Esophagus (tissue), 2 donors: Measurements from ENCODE around the gene MYMX. TPM values are rescaled to one million over a fixed set of nuclear protein-coding genes. Genes with fewer than 3 reads are reported as not detected.
A peak's percentile ranks its signal among the peaks of the same experiment; 100 is the strongest.

ENCODE experiments used
- H3K27ac ChIP-seq, 2 donors: one replicate each; pipeline ENCODE4 v1.5.1; 2013; ENCODE audit warnings: low read depth in 2 of 2, mild to moderate bottlenecking in 2 of 2, inconsistent platforms in 1 of 2, low read length in 1 of 2, moderate library complexity in 1 of 2
- H3K27me3 ChIP-seq, 2 donors: one replicate each; pipeline ENCODE4 v1.6.1; 2013; ENCODE audit warnings: low read length in 2 of 2, control low read depth in 1 of 2, mild to moderate bottlenecking in 1 of 2; ENCODE audit not compliant: insufficient read depth in 2 of 2, control insufficient read depth in 1 of 2
- H3K36me3 ChIP-seq, 2 donors: one replicate each; pipeline ENCODE4 v1.6.1; 2013; ENCODE audit warnings: low read length in 1 of 2; ENCODE audit not compliant: control insufficient read depth in 2 of 2, insufficient read depth in 2 of 2
- H3K4me1 ChIP-seq, 2 donors: one replicate each; pipeline ENCODE4 v1.6.1; 2013; ENCODE audit warnings: low read length in 1 of 2; ENCODE audit not compliant: control insufficient read depth in 2 of 2, insufficient read depth in 2 of 2
- H3K4me3 ChIP-seq, 2 donors: one replicate each; pipeline ENCODE4 v1.5.1; 2013; ENCODE audit warnings: low read length in 2 of 2, mild to moderate bottlenecking in 2 of 2, low read depth in 1 of 2, moderate library complexity in 1 of 2
- H3K9me3 ChIP-seq, 2 donors: one replicate each; pipeline ENCODE4 v1.6.1; 2013; ENCODE audit warnings: mild to moderate bottlenecking in 2 of 2, low read depth in 1 of 2, low read length in 1 of 2, moderate library complexity in 1 of 2; ENCODE audit not compliant: control insufficient read depth in 2 of 2, insufficient read depth in 1 of 2
- WGBS, 2 donors: extraction: QIAGEN DNeasy Blood & Tissue Kit; methylation state at CpG; one replicate each; pipeline ENCODE4 v1.1.7; 2013; 5-methylcytosine and 5-hydroxymethylcytosine counted together
- polyA plus RNA-seq, 2 donors: library from polyadenylated mRNA; stranded (reverse); fragments of 200-250 nt; gene quantifications; one replicate each; pipeline ENCODE4 v1.2.3, GENCODE V29; 2013
- donor health status: healthy with polysubstance abuse.
- donor health status: Bipolar disorder and iron deficiency.

The MYMX gene
- polyA plus RNA-seq, 2 donors: 0.05 TPM; not detected in 1

DNA sequence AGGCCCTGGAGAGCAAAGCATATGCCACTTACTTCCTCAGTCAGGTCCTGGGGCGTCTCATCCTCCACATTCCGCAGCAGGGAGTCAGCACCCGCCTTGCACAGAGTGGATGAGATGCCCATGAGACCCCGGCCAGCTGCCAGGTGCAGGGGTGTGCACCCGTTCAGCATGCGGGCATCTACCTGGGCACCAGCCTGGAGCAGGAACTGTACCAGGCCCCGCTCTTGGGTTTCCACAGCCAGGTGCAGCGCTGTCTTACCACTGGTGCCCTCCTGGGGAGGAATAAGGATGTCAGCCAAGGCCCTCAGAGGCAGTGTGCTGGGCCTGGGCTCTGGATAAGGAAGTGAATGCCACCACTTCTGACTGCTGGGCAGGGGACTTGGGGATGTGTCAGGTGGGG is 43.3 kb downstream of the MYMX start:
- 91 to 95% methylated on average over 8 of the region's 8 CpGs for WGBS, 2 donors
- H3K4me1 ChIP-seq: peaks cover 7 to 28% of the 10 kb centered on the region in 2 donors
- H3K36me3 ChIP-seq: peaks cover 0 to 15% of the 10 kb centered on the region in 2 donors
- H3K27ac ChIP-seq: no peak overlapping the region
- H3K9me3 ChIP-seq: no peaks in the 10 kb centered on the region
- no peak overlapping the region for H3K4me3 ChIP-seq
- no peaks in the 10 kb centered on the region for H3K27me3 ChIP-seq

DNA sequence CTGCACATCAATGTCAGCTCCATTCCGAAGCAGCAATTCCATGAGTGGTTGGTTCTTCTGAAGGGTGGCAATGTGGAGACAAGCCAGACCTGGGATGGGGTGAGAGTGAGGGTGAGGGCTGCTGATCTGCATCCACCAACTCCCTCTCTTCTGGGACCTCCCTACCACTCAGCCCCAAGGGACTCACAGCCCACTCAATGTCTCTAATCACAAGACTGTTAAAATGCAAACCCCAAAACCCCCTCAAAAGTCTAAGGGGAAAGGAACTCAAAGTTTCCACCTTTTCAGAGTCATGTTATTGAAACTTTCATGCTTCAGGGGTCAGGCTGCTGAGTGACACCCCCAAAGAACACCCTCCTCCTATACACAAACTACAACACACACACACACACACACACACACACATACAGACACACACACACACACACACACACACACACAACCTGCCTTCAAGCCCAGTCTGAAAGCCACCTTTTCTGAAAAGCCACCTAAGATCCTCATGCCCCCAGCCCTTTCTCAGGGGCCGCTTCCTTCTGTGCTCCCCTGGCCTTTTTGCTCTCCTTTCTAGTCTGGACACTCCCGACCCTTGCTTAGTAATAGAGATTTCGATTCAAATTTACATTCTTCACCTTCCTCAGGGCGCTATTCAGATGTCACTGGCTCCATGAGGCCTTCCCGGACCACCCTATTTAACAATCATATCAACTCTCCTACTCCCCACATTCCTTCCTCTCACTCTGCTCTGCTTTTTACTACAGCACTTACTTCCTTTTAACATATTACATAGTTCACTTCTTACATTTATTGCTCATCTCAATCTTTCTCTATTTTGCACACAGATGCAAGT is 43.9 kb downstream of the MYMX start:
- H3K9me3 ChIP-seq: no peaks in the 10 kb centered on the region
- peaks cover 7 to 28% of the 10 kb centered on the region in 2 donors for H3K4me1 ChIP-seq
- no peak overlapping the region for H3K4me3 ChIP-seq
- H3K27ac ChIP-seq: no peak overlapping the region
- H3K36me3 ChIP-seq: peaks cover 0 to 12% of the 10 kb centered on the region in 2 donors
- no peaks in the 10 kb centered on the region for H3K27me3 ChIP-seq
- WGBS, 2 donors: 90 to 94% methylated on average over 6 of the region's 6 CpGs

DNA sequence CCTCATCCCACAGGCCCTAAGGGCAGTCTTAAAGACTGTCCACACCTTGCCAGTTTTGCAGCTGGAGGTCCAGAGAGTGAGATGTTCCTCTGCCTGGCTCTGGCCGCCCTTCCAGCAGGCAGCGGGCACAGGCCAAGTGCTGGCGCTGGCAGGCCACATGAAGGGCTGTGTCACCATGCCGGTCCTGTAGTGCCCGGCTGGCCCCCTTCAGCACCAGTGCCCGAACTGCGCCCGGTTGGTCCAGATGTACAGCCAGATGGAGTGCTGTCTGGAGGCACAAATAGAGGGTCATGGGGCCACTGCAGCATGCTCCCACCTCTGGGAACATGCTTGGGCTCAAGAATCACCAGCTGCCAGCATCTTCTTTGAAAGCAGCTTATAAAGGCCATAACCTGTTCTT is 44.9 kb downstream of the MYMX start:
- 93 to 97% methylated on average over 8 of the region's 8 CpGs for WGBS, 2 donors
- no peaks in the 10 kb centered on the region for H3K27me3 ChIP-seq
- peaks cover 7 to 24% of the 10 kb centered on the region in 2 donors for H3K4me1 ChIP-seq
- no peak overlapping the region for H3K27ac ChIP-seq
- H3K4me3 ChIP-seq: no peak overlapping the region
- H3K36me3 ChIP-seq: peaks cover 0 to 12% of the 10 kb centered on the region in 2 donors
- H3K9me3 ChIP-seq: no peaks in the 10 kb centered on the region

DNA sequence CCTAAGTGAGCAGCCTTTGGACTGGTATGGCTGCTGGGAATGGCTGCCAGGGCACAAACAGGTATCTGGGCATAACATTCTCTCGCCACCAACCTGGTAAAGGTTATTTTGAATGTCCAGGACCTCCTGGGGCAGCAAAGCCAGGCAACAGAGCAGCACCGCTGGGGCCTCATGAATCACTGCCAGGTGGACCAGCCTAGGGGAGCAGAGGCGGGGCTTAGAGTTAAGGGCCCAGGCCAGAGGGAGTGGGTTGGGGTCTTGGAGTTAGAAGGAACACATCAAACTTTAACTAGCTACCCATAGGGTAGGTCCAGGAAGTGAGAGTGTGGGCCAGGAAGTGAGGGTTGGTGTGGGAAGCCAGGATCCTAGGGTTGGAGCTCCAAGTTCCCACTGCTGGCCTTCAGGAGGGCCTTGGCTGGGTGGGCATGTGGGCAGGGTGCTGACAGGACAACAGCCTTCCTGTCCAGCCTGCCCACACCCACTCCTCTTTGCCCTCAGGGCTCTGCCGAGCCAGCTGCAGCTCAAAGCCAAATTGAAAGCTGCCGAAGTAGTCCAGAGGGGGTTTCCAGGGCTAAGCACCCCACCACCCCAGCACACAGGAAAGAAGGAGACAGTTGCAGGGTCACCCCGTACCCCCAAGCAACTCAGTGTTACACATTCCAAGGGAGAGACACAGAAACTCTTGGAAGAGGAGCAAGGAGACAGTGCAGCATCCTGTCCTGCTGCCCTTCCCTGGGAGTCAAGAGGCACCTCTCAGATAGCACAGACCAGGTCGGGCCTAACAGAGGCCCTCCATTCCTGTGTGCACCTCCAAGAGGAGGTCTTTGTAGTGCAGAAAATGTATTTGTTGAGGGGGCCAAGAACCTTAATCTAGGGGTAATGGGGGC is 46.0 kb downstream of the MYMX start:
- Histone ChIP-seq H3K9me3 (no peaks in the 10 kb centered on the region), H3K36me3 (peaks cover 0 to 12% of the 10 kb centered on the region in 2 donors), H3K4me1 (peaks cover 7 to 22% of the 10 kb centered on the region in 2 donors), H3K27ac (peak overlapping the region in 1 of 2 donors; percentile 18), H3K4me3 (peak overlapping the region; percentile 68 to 72), H3K27me3 (no peaks in the 10 kb centered on the region)
- 52 to 58% methylated on average over 7 of the region's 7 CpGs for WGBS, 2 donors

DNA sequence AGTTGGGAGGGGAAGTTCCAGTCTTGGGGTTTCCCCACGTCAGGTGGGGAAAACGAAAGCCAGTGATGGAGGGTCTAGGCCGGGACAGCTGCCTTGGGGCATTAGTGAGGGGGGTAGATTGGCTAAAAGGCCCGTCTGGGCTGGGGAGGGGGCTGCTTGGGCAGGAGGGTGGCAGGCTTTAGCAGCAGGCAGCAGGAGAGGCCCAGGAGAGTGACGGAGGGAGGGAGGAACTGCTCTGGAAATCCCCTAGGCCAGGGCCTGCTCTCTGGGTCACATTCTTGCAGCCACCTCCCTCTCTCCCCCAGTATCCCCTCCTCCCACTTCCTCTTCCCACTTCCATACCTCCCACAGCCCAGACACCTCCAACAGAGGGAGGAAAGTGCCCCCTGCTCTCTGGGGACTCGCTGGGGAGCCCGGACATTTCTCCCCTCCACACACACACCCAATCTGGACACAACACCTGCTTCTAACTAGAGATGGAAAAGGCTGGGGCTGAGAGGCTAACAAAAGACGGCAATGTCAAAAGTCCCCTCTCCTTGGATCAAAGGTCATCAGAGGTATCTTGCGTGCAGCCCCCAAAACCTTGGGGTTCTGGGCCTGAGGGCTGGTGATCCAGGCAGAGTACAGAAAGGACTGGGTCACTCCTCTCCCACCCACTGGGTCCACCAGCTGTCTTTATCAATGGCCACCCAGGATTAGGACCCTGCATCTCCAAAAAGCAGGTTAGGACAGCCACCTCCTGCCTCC is 46.8 kb downstream of the MYMX start:
- WGBS, 2 donors: 31 to 32% methylated on average over 9 of the region's 9 CpGs
- Histone ChIP-seq H3K4me3 (peak overlapping the region; percentile 68 to 72), H3K36me3 (peaks cover 0 to 12% of the 10 kb centered on the region in 2 donors), H3K27ac (peak overlapping the region; percentile 18 to 38), H3K4me1 (peaks cover 7 to 22% of the 10 kb centered on the region in 2 donors), H3K27me3 (no peaks in the 10 kb centered on the region), H3K9me3 (no peaks in the 10 kb centered on the region)

DNA sequence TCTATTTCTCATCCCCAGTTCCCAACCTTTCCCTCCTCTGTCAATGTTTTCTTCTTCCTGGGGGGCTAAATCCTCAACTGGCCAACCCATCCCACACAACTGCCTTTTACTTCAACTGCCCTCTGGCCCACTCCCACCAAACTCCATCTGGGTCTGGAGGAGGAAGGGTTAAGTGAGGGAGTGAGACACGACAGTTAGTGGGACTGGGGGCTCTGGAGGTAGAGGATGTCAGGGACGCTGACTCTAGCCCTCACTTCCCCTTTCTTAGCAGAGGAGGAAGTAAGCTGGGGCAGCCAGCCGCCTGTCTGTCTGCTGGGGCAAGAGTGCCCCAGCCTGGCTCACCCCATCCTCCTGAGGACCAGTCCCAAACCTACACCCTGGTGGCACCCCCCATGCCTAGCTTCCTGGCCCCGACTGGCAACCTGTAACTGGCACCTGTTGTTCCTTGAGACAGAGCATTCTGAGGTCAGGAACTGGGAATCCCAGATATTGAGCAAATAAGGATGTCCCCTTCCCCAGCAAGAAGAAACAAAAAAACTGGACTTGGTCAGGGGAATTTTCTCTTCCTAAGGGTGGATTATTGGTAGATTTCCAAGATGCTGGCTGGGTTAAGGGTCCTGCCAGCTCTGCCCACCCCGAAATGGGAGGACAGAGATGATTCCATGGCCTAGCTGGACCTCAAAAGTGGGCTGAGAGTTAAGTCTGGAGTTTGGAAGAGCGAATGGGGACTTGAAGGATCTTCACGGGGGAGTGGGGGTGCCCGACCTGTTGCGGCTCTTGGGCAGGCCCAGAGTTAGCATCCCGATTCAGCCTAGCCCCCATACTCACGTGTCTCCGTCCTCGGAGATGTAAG is 47.7 kb downstream of the MYMX start:
- peak overlapping the region; percentile 60 to 71 for H3K27ac ChIP-seq
- H3K27me3 ChIP-seq: no peaks in the 10 kb centered on the region
- 5 to 7% methylated on average over 13 of the region's 13 CpGs for WGBS, 2 donors
- peak overlapping the region; percentile 68 to 72 for H3K4me3 ChIP-seq
- H3K36me3 ChIP-seq: peaks cover 0 to 12% of the 10 kb centered on the region in 2 donors
- no peaks in the 10 kb centered on the region for H3K9me3 ChIP-seq
- peaks cover 7 to 22% of the 10 kb centered on the region in 2 donors for H3K4me1 ChIP-seq

DNA sequence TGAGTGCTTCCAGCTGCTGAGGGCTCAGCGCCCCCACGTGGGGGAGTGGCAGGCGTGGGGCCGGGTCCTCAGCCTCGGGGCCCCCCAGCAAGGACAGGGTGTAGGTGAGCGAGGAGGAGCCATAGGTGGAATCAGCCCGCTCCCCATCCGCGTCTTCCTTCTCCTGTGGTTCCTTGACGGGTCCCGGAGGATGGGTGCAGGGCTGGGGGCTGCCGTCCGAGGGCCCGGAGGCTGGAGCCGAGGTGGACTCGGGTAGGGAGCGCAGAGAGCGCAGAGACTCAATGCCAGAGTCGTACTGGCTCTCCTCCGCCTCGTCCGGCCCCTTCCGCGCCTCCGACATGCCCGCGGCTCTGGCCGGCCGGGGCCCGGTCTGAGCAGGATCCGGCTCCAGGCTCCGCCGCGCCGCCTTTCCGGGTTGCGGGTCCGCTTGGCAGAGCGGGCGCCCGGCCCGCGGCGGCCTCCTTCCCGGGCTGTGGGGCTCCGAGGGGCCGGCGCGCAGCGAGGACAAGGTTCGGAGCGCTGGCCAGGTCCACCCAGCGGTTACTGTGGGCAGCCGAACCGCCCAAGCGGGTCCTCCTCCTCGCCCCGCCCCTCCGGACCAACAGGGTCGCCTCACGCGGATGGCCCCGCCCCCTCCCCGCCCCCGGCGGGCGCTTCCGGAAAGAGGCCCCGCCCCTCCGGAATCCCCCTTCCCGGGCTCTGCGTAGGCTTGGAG is 48.4 kb downstream of the MYMX start, which contains the start of gene NFKBIE:
Gene NFKBIE (minus strand): TSS at position 545 of the 715 bp plus-strand sequence. CDS start 205 bp downstream, at position 340.
- Histone ChIP-seq H3K9me3 (no peaks in the 10 kb centered on the region), H3K4me3 (peak within 1 kb of the TSS; percentile 68 to 72), H3K27me3 (peaks cover 0 to 3% of the 10 kb centered on the region in 2 donors), H3K36me3 (peaks cover 0 to 7% of the 10 kb centered on the region in 2 donors), H3K4me1 (peaks cover 7 to 22% of the 10 kb centered on the region in 2 donors), H3K27ac (peak within 1 kb of the TSS; percentile 60 to 71)
- WGBS, 2 donors: 0 to 1% methylated on average over 55 to 72 of the region's 72 CpGs

DNA sequence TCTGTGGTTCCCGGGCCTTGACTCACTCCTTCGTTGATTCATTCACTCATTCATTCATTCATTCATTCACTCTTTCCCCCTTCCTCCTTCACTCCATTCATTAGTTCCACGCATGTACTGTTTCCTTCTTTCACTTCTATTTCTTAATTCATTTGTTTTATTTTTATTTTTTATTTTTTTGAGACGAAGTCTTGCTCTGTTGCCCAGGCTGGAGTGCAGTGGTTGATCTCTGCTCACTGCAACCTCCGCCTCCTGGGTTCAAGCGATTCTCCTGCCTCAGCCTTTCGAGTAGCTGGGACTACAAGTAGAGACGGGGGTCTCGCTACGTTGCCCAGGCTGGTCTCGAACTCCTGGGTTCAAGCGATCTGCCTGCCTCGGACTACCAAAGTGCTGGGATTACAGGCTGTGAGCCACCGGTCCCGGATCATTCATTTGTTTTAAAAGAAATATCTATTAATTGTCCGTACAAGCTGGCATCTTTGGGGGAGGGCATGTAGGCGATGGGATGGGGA is 49.1 kb downstream of the MYMX start:
- Histone ChIP-seq H3K4me3 (peak overlapping the region in 1 of 2 donors; percentile 68), H3K27me3 (peaks cover 0 to 7% of the 10 kb centered on the region in 2 donors), H3K27ac (no peak overlapping the region), H3K4me1 (peaks cover 7 to 22% of the 10 kb centered on the region in 2 donors), H3K9me3 (no peaks in the 10 kb centered on the region), H3K36me3 (peaks cover 0 to 4% of the 10 kb centered on the region in 2 donors)
- whole genome bisulfite sequencing, 2 donors: 63% methylated on average over 17 of the region's 17 CpGs
